Measurements from ENCODE around the gene VPS26A.

- TF ChIP-seq CTCF (IDR thresholded peaks at IDR 0.05) (no peak), POLR2A (IDR thresholded peaks at IDR 0.05) (no peak)
These were observed 84.8 kb downstream of the VPS26A start for GRCh38 chr10:69208761-69209160.
